Measurements from ENCODE around the gene CRACDL.
A peak's percentile ranks its signal among the peaks of the same experiment; 100 is the strongest.

The CRACDL gene

DNA sequence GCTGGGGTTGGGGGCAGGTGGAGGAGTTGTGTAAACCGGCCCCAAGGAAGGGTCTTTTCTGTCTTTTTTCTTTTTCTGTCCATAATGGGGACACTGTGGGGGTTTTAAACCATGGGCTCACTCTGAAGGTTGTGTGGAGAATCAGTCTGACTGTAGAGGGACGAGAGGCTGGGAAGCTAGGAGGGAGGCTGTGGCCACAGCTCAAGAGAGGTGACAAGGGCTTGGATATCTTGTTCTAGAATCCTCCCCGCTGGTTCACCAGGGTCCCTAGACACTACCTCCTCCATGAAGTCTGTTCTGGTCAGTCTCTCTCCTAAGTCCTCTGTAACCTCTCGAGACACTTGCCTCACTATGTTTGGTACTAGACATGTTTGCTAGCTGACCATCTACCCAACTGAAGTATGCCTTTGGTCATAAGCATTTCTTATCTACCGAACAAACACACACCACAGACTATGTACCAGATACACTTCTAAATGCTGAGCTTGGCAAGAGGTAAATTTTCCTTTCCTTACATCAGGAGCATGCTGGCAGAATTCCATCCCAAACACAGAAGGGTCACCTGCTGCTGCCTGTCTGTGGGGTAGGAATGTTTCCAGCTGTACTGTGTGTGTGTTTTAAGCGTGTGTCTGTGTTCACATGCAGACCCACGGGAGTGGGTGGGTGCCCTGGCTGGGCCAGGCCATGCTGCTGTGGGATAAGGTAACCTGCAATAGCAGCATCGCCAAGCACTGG, 135.5 kb downstream of the CRACDL start:
- DNase-seq, result no peak

DNA sequence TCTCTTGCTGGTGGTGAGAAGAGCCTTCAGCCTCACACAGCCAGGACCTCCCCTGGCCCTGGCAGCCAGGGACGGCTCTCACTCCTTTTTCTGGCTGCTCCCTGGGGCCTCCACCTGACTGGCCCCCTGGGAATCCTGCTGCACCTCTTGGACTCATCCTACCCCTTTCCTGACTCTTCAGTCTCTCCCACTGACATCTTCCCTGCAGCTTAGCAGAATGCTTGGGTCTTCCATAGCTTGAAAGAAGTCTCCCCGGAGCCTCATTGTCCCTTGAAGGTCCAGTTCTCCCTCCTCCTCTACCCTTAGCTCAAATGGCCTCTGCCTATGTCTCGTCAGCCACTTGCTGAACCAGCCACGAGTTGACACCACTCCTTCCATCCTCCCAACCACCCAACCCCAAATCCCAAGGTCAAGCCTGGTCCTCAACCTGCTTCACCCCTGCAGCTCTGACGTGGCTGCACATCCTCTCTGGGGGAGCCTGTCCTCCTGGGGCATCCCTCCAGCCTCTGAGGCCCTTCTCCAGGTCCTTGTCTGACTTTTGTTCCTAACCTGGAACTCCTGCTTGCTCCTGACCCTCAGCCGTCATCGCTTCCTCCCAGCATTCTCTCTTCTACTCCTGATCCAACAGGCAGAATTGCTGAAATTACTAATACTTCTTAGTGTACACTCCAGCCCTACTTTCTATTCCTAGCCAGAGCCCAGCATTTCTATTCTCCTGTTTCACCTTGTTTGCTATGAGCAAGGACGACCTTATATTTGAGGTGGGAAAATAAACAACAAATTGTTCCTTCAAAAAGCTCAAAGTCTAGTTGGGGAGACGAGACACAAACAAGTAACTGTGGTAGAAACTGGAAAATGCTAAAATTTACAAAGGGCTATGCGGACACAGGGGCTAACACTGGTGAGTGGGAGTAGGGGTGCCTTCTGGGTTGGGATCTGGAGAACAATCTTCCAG, 136.4 kb downstream of the CRACDL start:
- DNase-seq, result no peak

DNA sequence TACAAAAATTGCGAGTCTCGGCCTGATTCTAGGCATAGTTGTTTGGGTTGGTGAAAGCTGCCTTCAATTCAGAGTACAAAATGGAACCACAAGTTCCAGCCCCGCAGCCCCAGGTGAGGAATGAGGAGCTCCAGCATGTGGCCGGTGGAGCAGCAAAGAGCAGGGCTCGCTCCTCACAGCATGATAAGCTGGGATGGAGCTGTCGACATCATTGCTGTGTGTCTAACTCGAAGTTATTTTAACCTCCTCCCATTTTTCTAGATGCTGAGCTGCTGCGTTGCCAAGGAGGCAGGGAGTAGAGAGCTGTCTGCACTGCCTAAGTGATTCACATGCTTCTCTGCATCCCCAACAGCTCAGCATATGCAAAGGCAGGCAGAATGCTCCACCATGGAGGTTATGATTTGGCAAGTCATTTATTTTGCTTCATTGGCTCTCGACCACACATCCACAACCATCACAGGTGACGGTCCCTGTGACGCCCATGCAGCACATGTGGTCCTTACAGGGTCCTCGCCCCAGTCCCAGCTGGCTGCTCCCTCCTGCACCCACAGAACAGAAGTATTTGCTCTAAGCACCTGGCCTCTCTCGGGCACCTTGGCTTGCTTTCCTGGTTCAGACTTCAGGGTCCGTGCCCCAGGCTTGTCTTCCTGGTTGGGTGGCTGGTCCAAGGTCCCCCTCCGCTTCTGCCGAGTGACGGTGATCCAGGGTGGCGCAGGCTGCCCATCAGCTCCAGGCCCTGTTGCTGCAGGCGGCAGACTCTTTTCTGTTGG, 139.1 kb downstream of the CRACDL start:
- no peak for DNase-seq

DNA sequence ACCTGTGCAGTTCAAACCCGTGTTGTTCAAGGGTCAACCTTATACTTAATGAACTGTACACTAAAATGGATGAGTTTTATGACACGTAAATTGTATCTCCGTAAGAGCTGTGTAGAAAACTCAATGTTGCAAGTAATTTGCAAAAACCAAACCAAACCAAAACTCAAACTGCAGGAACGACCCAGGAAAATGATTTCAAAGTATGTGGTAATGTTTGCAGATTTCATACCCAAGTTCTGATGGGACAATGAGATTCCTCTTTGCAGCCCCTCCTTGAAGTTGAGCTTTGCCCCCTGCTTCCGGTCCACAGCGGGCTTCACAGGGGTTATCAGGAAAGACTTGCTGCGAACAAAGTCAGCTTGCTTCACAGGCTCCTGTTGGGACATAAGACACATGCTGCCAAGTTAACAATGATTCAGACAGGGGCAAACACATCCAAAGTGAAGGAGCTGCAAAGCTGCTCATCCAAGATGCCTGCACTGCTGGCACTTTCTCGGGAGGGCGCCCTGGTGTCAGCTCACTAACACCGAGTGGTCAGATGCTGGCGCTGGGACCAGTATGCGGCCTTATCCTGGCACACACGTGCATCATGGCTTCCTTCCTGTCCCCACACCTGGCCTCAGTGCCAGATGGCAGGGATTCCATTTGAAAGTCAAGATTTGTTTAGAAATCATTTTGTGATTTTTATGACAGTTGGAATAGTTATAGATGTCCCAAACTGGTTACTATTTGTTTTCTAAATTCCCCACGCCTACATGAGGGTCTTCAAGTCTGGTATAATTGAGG, 139.9 kb downstream of the CRACDL start:
- DNase-seq, result no peak

DNA sequence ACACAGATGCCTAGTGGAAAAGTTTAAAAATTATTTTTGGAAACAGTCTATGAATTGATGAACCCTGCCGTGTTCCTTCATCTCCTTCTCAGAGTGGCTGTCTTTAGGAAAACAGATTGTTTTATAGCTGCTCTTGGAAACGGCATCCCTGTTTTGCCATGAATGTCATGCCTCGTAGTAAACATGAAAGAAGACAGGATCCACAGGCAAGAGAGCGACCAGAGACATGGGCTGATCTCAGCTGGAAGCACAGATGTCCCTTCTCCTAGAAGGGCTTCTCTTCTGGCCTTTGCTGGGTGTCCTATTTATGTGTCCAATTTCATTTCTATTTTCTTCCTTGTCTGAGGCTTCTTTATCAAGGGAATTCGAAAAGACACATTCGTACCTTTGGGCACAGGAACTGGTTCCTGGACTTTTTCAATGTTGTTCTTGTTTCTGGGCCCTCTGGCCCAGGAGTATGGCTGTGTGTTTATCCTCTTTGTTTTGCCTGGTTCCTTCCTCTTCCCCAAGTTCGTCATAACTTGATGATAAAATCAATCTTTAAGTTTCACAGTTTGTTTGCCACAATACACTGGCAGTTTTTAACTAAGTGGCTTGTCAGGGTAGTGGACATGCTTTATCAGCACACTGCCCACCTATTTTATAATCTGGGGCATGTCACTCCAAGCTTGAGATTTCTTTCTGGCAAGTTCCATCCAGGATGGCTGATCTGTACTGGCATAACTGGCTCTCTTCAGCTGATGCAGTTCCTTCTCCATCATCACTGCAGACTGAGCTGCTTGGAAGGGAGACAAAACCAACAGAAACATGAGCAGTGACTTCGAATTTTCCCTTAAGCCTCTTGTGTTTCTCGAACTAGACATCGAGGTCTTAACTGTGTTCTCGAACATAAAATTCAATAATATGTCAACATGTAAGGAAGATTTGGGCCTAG, 141.9 kb downstream of the CRACDL start:
- no peak for DNase-seq

DNA sequence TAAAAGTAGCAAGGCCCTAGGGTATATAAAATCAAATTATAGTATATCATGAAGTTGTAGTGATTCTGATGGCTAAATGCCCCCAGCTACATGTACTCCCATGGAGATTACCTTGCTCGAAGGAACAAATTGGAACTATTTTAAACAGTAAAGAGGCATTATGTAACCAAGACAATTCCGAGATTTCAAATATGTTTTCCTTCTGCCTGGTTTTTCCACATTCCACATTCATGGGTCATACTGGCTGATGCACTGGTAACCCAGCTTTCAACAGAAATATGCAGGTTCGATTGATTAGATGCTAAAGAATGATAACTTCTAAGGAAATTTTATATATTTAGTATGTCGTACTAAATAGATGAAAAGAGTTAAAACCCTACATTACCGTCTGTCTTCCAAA, 142.8 kb downstream of the CRACDL start:
- no peak for DNase-seq

DNA sequence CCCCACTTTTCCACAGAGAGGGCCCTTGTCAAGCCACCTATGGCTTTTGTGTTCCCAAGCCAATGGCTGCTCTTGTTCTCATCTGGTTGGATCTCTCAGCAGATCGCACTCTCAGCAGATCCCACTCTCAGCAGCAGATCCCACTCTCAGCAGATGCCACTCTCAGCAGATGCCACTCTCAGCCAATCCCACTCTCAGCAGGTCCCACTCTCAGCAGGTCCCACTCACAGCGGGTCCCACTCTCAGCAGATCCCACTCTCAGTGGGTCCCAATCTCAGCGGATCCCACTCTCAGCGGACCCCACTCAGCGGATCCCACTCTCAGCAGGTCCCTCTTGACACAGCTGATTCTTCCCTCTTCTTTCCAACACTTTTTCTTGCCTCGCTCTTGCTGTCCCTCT, 145.8 kb downstream of the CRACDL start:
- no peak for DNase-seq

DNA sequence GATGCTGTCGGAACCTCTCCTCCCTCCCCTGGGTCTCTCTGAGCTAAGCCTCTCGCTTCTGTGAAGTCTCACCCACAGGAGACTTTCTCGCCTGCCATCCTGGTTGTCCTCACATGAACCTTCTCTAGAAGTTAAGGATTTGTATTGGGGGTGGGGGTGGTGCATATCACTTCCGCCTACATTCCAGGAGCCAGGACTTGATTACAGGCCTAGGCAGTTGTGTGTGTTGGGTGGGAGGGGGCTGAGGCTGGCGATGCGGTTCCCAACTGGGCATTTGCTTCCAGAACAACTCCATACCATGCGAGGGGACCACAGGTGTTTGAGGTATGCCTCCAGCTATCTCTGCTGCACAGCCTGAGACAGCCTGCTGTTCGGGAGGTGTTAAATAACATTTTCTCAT, 148.3 kb downstream of the CRACDL start:
- DNase-seq, result no peak

DNA sequence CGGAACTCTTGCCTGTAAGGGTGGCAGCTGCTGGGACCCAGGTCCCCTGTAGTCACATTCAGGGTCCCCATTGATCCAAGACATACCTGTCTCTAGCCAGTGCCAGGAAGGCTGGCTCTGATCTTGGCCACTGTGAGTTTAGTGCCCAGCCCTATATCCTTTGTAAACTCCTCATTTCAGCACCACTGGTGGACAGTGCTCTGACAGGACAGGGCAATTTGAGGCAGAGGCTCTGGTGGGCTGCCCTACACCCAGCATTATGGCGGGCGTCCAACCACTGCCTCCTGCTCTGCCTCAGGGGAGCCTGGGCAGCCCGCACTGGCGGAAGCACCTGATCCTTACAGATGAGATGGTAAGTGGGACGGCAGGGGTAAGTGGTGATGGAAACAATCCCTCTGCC, 149.8 kb downstream of the CRACDL start:
- no peak for DNase-seq

DNA sequence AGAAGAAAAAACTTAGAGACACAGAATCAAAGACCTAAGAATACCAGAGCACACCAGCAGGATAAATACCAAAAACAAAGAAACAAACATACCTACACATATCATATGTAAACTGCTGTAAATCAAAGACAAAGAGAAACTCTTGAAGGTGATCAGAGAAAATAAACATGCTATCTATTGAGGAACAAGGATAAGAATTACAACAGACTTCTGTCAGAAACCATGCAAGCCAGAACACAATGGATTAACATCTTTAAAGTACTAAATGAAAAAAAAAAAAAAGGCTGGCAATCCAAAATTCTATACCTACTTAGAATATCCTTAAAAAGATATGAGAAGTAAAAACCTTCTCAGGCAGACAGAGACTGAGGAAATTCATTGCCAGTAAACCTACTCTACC, 153.5 kb downstream of the CRACDL start:
- DNase-seq, result no peak

DNA sequence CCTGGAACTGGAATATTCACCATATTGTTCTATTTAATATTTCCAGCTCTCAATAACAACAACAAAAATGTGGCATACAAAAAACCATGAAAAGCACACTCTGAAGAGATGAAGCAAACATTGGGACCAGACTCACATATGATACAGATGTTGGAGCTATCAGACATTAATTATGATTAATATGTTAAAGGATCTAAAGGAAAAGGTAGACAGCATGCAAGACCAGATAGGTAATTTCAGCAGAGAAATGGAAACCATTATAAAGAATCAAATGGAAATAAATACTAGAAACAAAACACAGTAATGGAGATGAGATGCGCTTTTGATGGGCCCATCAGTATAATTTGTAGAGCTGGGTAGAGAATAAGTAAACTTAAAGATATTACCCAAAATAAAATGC, 154.2 kb downstream of the CRACDL start:
- DNase-seq, result no peak

DNA sequence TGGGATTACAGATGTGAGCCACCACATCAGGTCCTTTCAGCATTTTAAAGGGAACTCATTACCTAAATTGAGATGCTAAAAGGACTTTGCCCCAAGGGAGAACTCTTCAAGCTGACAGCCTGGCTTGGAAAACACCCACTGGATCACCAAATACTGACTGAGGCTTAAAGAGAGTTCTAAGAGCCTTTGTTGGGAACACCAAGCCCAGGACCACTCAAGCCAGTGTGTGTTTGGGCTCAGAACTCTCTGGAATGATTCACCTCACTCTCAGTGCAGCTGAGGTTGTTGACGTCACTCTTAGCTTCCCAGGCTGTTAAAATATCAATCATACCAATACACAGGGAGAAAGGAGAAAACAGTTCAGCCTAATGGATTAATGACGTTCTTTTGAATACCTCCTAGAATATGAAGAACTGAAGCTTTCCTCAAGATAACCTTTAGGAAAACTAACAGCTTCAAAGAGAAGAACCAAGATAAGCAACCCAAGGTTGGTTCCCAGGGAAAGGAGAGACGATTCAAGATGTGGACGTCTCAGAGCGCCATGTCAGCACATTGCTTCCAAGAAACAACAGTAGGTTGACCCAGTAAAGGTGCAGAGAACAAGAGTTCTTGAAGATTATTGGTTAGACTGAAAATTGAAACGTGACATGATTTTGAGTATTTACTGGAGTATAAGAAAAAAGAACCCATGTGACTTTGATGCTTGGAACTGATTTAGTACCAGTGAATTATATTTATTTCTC, 157.1 kb downstream of the CRACDL start:
- no peak for DNase-seq

DNA sequence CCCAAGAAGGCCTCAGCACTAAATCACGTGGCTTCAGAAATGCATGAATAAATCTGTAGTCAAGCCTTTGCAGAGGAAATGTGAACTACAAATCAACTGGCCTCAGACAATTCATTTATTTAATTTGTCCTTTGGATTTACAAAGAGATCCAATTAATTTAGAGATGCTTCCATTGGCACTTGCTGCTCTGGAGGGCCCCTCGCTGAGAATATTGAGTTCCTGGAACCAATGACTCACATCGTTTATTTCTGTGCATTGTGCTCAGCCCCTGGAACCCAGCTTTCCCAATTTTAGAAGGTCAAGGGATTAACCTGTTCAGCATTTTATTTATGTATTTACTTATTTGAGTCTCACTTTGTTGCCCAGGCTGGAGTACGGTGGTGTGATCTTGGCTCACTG, 157.9 kb downstream of the CRACDL start:
- DNase-seq, result no peak

DNA sequence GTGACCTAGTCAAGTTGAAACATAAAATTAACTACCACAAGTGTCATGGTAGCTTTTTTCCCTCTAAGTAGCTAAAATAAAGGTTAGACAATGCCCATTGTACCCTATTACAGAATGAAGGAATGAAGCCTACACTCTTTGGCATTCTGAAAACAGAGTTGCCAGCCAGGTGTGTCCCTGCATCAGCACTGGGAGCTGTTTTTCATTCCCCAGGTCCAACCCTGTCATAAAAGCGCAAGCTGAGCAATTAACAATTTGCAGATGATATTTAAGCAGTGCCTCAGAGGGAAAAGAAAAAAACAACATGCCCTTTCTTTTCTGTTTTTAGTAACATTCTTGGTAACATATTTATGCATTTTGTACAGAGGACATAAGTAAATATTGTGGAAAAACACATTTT, 158.3 kb downstream of the CRACDL start:
- DNase-seq, result no peak

DNA sequence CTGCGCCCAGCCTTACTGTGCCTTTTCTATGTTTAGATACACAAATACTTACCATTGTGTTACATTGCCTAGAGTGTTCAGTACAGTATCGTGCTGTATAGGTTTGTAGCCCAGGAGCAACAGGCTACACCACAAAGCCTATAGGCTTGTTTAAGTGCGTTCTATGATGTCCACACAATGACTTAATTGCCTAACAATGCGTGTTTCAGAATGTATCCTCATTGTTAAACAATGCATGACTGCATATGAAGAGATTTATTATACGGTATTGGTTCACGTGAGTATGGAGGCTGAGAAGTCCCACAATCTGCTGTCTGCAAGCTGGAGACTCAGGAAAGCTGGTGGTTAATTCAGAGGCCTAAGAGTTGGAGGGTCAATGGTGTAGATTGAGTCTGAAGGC, 158.9 kb downstream of the CRACDL start:
- no peak for DNase-seq

DNA sequence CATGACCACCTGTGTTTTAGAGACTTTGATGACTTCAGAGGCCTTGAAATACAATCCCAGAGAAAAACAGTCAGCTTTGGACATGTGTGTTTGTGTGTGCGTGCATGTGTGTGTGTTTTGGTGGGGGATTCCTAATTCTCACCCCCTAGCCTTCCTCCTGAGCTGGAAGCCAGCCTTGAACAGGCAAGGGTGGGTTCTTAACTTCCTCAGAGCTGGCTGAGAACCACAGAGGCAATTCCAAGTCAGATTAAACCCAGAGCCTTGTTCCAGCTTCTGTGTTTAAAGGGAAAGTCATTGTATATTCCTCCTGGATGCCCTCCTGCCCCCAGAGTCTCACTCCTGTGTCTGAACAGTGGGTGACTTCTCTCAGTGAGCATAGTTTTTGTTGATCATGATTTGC, 159.9 kb downstream of the CRACDL start:
- DNase-seq, result no peak

DNA sequence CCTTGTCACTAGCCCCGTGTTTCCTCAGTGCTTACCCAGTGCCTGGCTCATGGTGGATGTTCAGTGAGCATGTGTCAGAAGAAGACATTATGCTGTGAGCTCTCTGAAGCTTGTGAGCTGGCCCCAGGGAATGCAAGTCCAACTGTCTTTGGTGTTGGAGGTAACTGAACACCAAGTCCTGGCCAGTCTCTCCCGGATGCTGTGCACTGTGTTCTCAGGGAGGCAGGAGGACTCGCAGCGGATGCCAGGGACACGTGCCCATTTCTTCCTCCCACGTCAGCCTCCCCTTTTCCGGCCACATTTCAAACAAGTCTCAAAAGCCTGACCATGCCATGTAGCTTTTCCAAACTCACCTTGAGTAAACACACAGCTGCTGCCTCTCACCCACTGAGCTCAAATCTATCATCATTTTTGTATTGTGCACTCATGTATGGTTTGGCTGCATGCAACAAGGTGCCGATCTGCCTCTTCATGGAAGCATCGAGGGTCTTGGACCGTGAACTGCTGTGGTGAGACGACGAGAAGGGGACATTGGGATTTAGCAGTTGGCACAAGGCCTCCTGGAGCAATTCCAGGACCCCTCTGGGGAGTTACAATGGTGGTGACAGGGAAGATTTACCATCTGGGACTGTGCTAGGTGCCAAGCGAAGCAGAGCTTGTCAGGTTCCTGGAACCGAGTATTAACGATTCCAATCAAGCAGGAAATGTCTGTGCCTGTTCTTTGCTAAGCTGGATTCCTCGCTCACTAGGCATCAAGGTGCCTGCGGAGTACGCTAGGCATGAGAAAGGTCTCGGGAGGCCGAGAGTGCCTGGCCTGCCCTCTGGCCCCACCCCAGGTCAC, 160.7 kb downstream of the CRACDL start:
- DNase-seq, result peak; percentile 97

DNA sequence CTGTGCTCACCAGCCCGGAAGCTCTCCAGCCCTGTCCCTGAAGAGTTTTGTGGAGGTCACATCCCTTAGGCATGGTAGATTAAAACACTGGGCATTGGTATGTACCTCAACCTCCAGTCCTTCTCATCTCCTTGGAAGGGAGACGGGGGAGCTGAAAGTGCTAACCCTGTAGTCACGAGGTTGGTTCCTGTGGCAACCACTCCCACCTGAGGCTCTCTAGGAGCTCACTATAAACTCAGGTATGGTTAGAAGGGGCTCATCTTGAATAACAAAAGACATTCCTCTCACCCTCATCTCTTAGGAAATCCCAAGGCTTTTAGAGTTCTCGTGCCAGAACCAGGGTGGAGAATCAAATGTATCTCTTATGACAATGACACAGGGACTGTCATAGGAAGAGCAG, 162.1 kb downstream of the CRACDL start:
- no peak for DNase-seq

DNA sequence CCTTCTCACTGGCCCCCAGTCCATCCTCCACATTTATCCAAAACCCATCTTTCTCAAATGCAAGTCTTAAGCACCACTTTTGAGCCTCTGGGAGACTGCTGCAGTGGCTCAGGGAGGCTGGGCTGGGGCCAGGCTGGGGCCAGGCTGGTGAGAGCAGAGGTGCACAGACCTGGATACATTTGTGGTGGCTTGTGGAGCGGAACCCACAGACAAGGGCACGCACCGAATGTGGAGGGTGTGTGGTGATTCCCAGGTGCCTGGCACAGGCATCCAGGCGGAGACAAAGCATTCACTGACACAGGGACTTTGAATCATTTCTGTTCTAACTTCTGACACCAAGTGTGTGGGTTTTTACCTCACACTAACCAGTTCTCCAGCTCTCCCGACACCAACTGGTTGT, 162.9 kb downstream of the CRACDL start:
- no peak for DNase-seq

DNA sequence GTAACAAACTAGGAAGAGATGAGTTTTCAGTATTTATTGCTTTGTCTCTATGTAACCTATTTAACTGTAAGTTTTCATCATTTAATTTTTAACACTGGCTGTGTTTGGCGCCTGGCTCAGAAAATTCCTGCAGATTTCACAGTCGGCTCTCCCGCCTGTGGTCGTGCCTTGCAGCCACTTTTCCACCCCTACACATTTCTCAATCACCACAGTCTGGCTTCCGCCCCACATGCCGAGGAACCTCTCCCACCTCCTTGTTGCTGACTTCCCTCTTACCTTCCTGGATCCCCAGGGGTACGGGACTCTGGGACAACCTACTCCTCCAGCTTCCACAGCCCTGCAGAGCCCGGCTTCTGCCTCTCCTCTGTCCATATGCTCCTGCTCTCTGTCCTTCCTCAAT, 163.5 kb downstream of the CRACDL start:
- DNase-seq, result no peak
